CD1c-positive myeloid dendritic cell (primary cell): Measurements from ENCODE around the gene NF2.
A peak's percentile ranks its signal among the peaks of the same experiment; 100 is the strongest.

Source experiments
- DNase-seq: peaks from one replicate; pipeline ENCODE4 v3.0.0-alpha.2; 2016; ENCODE audit errors: extremely low spot score

Gene NF2

GRCh38 chr22:29702000-29702930, 98.8 kb downstream of the NF2 start:
- no peak for DNase-seq

DNA sequence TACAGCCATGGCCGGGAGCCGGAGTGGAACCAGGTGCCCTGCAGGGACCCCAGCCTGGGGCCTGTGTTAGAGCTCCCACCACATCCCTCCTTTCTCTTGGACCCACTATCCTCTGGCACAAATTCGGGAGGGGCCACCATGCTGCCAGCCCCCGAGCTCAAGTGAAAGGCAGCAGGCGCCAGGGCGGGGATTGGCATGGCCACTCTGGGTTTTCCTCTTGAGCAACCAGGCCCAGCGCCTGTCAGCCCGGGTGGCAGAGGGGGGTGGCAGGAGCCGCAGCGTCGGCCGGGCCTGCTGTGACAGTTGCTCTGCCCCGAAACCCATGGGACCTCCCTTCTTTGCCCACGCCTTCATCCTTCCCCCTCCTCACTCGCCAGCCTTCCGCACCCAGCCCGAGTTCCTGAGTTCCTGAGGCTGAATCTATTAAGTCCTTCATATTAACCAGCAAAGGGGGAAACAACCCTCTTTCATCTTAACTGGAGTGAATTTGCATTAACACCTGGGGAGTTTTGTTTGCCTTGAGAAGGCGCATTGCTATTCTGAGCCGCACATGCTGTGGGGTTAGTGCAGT, 99.6 kb downstream of the NF2 start:
- DNase-seq = peak; percentile 2

GRCh38 chr22:29703569-29704195, 100.2 kb downstream of the NF2 start:
- no peak for DNase-seq

DNA sequence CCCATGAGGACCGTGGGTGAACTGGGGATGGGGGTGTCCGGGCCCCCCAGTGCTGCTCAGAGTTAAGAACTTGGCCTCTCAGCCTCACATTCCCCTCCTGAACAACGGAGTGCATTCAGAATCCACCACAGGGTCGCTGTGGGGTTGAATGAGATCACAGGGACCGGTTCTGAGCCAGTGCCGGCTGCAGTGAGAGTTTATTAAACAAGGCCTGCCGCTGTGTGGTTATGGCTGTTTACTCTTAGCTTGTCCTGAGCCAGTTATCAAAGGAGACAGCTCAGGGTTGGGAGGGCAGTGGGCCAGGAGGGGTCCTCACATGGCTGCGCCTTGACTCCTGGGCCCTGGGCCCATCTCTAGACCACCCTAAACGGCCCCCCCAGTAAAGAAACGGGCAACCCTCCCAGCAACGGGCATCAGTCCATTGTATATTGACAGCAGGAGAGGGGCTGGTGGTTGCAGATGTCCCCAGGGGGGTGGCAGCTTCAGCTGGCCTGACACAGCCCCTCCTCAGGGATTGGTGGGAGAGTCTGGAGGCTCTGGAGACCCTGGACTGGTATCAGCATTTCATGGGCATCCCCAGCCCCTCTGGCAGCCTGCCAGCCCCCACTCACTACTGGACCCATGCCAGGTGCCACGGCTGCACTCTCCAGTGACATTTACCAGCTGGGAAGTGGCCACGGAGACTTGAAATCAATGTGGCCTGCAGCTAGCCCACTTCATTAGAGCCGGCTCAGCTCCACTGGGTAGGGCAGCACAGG, 101.3 kb downstream of the NF2 start:
- no peak for DNase-seq

- no peak for DNase-seq
These were observed 102.2 kb downstream of the NF2 start for GRCh38 chr22:29705651-29706050.

GRCh38 chr22:29706486-29706885, 103.1 kb downstream of the NF2 start:
- DNase-seq = no peak

GRCh38 chr22:29707010-29707409, 103.6 kb downstream of the NF2 start:
- DNase-seq = no peak

DNA sequence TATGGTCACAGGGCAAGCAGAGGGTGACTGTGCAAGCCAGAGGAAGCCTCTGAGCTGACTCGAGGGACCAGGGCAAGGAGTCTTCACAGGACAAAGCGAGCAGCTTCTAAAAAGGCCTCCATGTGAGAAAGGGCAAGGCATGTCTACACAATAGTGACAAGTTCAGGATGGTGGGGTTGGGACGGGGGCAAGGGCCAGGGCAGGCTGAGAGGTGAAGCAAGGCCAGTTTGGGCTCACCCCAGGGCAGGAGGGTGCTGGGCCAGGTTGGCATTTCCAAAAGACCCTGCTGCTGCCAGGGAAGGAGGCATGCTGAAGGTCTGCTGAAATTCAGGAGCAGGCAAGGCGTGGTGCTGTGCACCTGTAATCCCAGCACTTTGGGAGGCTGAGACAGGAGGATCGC, 104.0 kb downstream of the NF2 start:
- no peak for DNase-seq

GRCh38 chr22:29710193-29710592, 106.8 kb downstream of the NF2 start:
- DNase-seq = no peak

DNA sequence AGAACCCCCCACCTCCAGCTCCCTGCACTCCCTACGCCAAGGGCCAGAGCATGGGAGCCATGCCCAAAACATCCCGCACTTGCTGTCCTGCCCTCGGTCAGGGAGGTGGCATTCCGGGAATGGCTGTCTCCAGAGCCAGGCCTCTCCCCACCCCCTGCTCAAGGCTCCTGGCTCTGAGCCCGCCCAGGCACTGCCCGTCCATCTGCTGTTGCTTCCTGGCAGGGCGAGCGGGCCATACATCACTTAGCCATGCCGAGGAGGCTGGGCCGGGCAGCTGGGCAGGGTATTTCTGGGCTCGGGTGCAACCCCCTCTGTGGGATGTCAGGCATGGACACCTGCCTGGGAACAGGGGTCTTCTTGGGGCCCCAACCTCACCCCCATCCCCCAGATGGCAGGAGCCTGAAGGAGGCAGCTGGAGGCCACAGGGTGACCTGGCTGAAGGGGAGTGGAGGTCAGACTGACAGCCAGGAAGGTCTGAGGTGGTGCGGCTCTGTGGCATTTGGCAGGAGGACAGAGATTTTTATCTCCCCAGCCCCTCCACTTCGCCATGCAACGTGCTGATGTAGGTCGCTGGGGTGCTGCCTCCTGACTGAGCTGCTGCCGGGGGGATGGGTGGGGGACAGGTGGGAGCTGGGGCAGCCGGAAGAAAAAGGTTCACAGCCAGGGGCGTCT, 107.6 kb downstream of the NF2 start:
- no peak for DNase-seq

GRCh38 chr22:29712119-29712518, 108.7 kb downstream of the NF2 start:
- no peak for DNase-seq

GRCh38 chr22:29713156-29713727, 109.8 kb downstream of the NF2 start:
- no peak for DNase-seq

- DNase-seq = no peak
These were observed 111.8 kb downstream of the NF2 start for GRCh38 chr22:29715240-29715639.

DNA sequence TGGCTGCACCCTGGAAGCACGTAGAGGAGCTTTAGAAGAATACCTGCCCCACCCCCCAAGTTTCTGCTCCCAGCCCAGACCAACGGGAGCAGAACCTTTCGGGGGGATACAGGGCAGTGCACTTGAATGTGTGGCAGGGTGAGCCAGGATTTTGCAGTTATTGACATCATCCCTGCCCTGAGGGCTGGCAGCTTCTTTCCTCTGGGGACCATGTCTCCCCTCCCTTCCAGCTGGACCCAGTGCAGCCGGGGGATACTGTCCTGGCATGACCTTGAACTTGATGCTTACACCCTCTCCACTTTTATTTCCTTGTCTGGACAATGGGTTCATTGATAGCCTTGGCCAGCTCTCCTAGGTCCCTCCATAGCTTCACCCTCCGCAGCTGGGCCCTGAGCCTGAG, 112.3 kb downstream of the NF2 start:
- no peak for DNase-seq

- DNase-seq = peak; percentile 33
These were observed 113.5 kb downstream of the NF2 start for GRCh38 chr22:29716814-29717545.

DNA sequence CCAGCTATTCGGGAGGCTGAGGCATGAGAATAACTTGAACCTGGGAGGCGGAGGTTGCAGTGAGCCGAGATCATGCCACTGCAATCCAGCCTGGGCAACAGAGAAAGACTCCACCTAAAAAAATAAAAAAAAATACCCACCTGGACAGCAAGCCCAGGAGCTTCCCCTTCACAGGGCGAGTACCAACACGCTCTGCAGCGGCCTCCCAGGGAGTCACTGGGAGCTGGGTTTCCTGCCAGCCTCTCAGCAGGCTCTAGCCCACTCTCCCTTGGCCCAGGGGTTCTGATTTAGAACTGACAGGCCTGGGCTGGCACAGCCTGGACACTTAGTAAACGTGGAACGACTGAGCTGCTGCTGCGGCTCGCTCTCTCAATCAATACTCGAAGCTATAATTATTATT, 114.4 kb downstream of the NF2 start:
- no peak for DNase-seq

DNA sequence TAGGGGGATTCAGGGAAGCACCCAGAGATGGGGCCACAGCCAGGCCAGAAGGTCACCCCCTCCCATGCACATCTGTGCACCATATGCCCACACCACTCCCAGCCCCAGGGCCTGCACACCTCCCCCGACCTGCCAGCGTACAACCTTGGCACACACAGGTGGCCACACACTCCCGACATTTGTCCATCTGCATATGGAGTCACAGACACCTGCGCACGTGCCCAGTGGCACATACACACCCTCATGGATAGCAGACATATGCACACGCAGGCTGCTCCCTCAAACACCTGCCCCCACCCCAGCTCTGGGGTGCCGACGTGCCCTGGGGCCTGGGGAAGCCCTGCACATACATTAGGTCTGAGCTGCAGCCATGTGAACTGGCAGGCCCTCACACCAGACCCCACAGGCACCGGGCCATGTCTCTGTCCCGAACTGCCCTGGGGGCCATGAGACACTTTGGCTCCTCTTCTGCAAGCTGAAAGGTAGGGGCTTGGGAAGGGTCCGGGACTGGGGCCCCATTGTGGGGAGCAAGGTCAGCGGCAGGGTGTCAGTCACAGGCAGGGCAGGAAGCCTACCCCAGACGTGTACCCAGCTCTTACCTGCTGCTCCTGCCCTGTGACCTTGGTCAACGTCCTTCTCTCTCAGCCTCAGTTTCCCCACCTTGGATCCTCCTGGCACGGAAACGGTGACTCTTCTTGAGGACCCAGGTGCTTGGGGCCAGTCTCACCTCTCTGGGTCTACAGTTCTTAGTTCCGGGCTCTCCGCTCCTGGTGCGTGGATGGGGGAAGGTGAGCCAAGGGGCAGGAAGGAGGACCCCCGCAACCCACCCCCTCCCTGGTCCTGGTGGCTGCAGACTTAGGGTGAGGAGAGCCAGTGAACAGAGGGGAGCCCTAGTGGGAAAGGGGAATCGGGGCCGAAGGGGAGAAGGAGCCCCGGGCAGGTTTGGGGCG, 115.8 kb downstream of the NF2 start:
- no peak for DNase-seq

GRCh38 chr22:29719899-29720645, 116.6 kb downstream of the NF2 start, which contains the start of gene CABP7:
Gene CABP7, plus strand, starts transcription at chr22:29720003. Its CDS starts 422 bp downstream, at chr22:29720425.
- no peak for DNase-seq
